HCT116 (cell line): ENCODE measurements around the gene RARB. TPM values are rescaled to one million over a fixed set of nuclear protein-coding genes. Genes with fewer than 3 reads are reported as not detected.

Source experiments
- ATAC-seq: fragments of 200-7000 bp; cut with Tn5 transposase; 2 replicates; pipeline ENCODE4 v1.9.1; 2020; ENCODE audit warnings: mild to moderate bottlenecking, moderate library complexity
- BruUV-seq: library from RNA; stranded (reverse); fragments of 400-500 nt; replicated peaks from 2 replicates; lab custom pipeline; 2021; lab: Mats Ljungman, UMichigan
- CTCF ChIA-PET: fragments of 300-600 bp; sonication (Branson Sonifier 250); formaldehyde crosslinking; loops from one replicate; lab custom pipeline; 2021; ENCODE audit warnings: antibody characterized with exemption; lab: Charles Lee
- POLR2A ChIA-PET: fragments of 300-600, 350-600 bp; sonication (Branson Sonifier 250); formaldehyde crosslinking; loops from one replicate; lab custom pipeline; 2021; ENCODE audit warnings: antibody characterized with exemption; lab: Charles Lee
- RAD21 ChIA-PET, 2 experiments: fragments of 300-600 bp; sonication (Branson Sonifier 250); formaldehyde crosslinking; loops; one replicate each; lab custom pipeline; 2023; ENCODE audit warnings: low total read pairs in 2 of 2; ENCODE audit not compliant: uncharacterized antibody in 2 of 2, unreplicated experiment in 2 of 2, low non-redundant PET in 1 of 2; lab: Charles Lee
- DNase-seq: peaks from one replicate; pipeline ENCODE4 v3.0.0-alpha.2; 2010; ENCODE audit warnings: low read depth, low spot score
- H2AFZ ChIP-seq: fragments of 200-600 bp; shearing (Covaris generic), sonication (generic); 2 replicates; pipeline ENCODE4 v1.6.1; 2017; ENCODE audit warnings: low read depth, mixed run types, mixed read lengths, antibody characterized with exemption, low read length; ENCODE audit not compliant: poor library complexity, severe bottlenecking
- H3K27ac ChIP-seq: 2 replicates; pipeline ENCODE4 v1.5.1; 2012; ENCODE audit warnings: low read depth, low read length
- H3K27me3 ChIP-seq: fragments of 200-600 bp; sonication (generic); 2 replicates; pipeline ENCODE4 v1.6.1; 2016; ENCODE audit warnings: mixed run types, low read length, mixed read lengths; ENCODE audit not compliant: insufficient read depth
- H3K36me3 ChIP-seq, 2 experiments: fragments of 200-500 bp in 1 of 2; fragments of 200-600 bp in 1 of 2; sonication (Bioruptor generic) in 1 of 2; sonication (generic) in 1 of 2; 2 replicates each; pipeline versions ENCODE4 v1.5.1 to v1.6.1; 2014 to 2016; ENCODE audit warnings: low read length in 2 of 2, inconsistent platforms in 1 of 2, mixed read lengths in 1 of 2, mixed run types in 1 of 2; ENCODE audit not compliant: insufficient read depth in 2 of 2, control insufficient read depth in 1 of 2
- H3K4me1 ChIP-seq, 2 experiments: fragments of 200-600 bp in 1 of 2; sonication (generic) in 1 of 2; 2 replicates each; pipeline versions ENCODE4 v1.5.1 to v1.6.1; 2012 to 2017; ENCODE audit warnings: low read length in 2 of 2, inconsistent platforms in 1 of 2, mild to moderate bottlenecking in 1 of 2, mixed read lengths in 1 of 2, mixed run types in 1 of 2, moderate library complexity in 1 of 2; ENCODE audit not compliant: insufficient read depth in 2 of 2, control insufficient read depth in 1 of 2
- H3K4me2 ChIP-seq: fragments of 200-600 bp; sonication (generic); 2 replicates; pipeline ENCODE4 v1.6.1; 2017; ENCODE audit warnings: mixed run types, low read length, mixed read lengths
- H3K4me3 ChIP-seq, 2 experiments: fragments of 200-600 bp in 1 of 2; sonication (generic) in 1 of 2; replicated peaks in 1 of 2; 2 replicates each; pipeline ENCODE4 v1.5.1; 2011 to 2016; ENCODE audit warnings: low read length in 2 of 2, control low read depth in 1 of 2, low read depth in 1 of 2, mild to moderate bottlenecking in 1 of 2, mixed read lengths in 1 of 2, mixed run types in 1 of 2
- H3K79me2 ChIP-seq: fragments of 200-600 bp; sonication (generic); 2 replicates; pipeline ENCODE4 v1.6.1; 2017; ENCODE audit warnings: mild to moderate bottlenecking, mixed run types, low read length, moderate library complexity, mixed read lengths; ENCODE audit not compliant: insufficient read depth
- H3K9ac ChIP-seq: fragments of 200-600 bp; sonication (generic); 2 replicates; pipeline ENCODE4 v1.6.1; 2016; ENCODE audit warnings: low read length, mixed read lengths
- H3K9me2 ChIP-seq: fragments of 200-600 bp; sonication (generic), shearing (Covaris generic); 2 replicates; pipeline ENCODE4 v1.6.1; 2017; ENCODE audit warnings: mixed run types, mild to moderate bottlenecking, moderate library complexity; ENCODE audit not compliant: insufficient read depth
- H3K9me3 ChIP-seq, 2 experiments: fragments of 200-500 bp in 1 of 2; fragments of 200-600 bp in 1 of 2; sonication (Bioruptor generic) in 1 of 2; sonication (generic) in 1 of 2; 2 replicates each; pipeline ENCODE4 v1.6.1; 2014 to 2017; ENCODE audit warnings: low read length in 2 of 2, mixed read lengths in 2 of 2, inconsistent platforms in 1 of 2, low read depth in 1 of 2, mild to moderate bottlenecking in 1 of 2, mixed run types in 1 of 2, moderate library complexity in 1 of 2; ENCODE audit not compliant: control insufficient read depth in 1 of 2, insufficient read depth in 1 of 2
- H4K20me1 ChIP-seq: fragments of 200-600 bp; sonication (generic), shearing (Covaris generic); 2 replicates; pipeline ENCODE4 v1.6.1; 2017; ENCODE audit warnings: mixed run types, mild to moderate bottlenecking, moderate library complexity; ENCODE audit not compliant: insufficient read depth
- CEBPB ChIP-seq: IDR thresholded peaks from 2 replicates; pipeline ENCODE4 v1.6.1; 2012; ENCODE audit warnings: low read depth
- CTCF ChIP-seq, 3 experiments: fragments of 200-600 bp in 1 of 3; sonication (generic) in 1 of 3; IDR thresholded peaks in 2 of 3; conservative IDR thresholded peaks in 1 of 3; 2 replicates each; pipeline ENCODE4 v1.5.1; 2012 to 2017; ENCODE audit warnings: low read depth in 2 of 3, low read length in 2 of 3, antibody characterized with exemption in 1 of 3, borderline replicate concordance in 1 of 3, control low read depth in 1 of 3, mild to moderate bottlenecking in 1 of 3, mixed read lengths in 1 of 3, mixed run types in 1 of 3, moderate library complexity in 1 of 3; ENCODE audit not compliant: insufficient read depth in 1 of 3
- EGR1 ChIP-seq: IDR thresholded peaks from 2 replicates; pipeline ENCODE4 v1.6.1; 2012; ENCODE audit warnings: low read depth
- ELF1 ChIP-seq: IDR thresholded peaks from 2 replicates; pipeline ENCODE4 v1.6.1; 2012; ENCODE audit warnings: low read depth, borderline replicate concordance
- MAX ChIP-seq: IDR thresholded peaks from 2 replicates; pipeline ENCODE4 v1.6.1; 2012
- REST ChIP-seq: IDR thresholded peaks from 2 replicates; pipeline ENCODE4 v1.6.1; 2012; ENCODE audit warnings: low read depth
- SP1 ChIP-seq: IDR thresholded peaks from 2 replicates; pipeline ENCODE4 v1.6.1; 2012; ENCODE audit warnings: low read depth
- SRF ChIP-seq: IDR thresholded peaks from 2 replicates; pipeline ENCODE4 v1.6.1; 2012; ENCODE audit warnings: low read depth
- TCF7L2 ChIP-seq: IDR thresholded peaks from 2 replicates; pipeline ENCODE4 v1.7.0; 2011; ENCODE audit warnings: borderline replicate concordance, inconsistent platforms; ENCODE audit not compliant: insufficient read depth, insufficient read length; ENCODE audit errors: extremely low read depth
- ZBTB33 ChIP-seq: IDR thresholded peaks from 2 replicates; pipeline ENCODE4 v1.6.1; 2011; ENCODE audit warnings: mild to moderate bottlenecking, low read length, moderate library complexity; ENCODE audit not compliant: insufficient replicate concordance; ENCODE audit errors: extremely low read depth
- ZFX ChIP-seq: fragments of 450-650 bp; IDR thresholded peaks from 2 replicates; pipeline ENCODE4 v1.6.1; 2017
- intact Hi-C: fragments of 100-400 bp; cut with micrococcal nuclease; formaldehyde crosslinking; loops from 2 replicates; pipeline ENCODE4 v1.10.0; 2022
- total RNA-seq: library from RNA; stranded (reverse); gene quantifications from one replicate; pipeline ENCODE4 v1.2.1, GENCODE V29; 2021; ENCODE audit not compliant: unreplicated experiment

Gene RARB
- total RNA-seq, 1 experiment from 2014 or later = not detected

- Histone ChIP-seq H3K4me3 (no peak overlapping the region), H3K4me2 (no peak overlapping the region), H3K9me3 (no peaks in the 10 kb centered on the region), H3K27ac (no peak overlapping the region), H3K27me3 (no peaks in the 10 kb centered on the region), H3K9me2 (no peaks in the 10 kb centered on the region), H3K36me3 (no peaks in the 10 kb centered on the region), H4K20me1 (no peaks in the 10 kb centered on the region), H3K79me2 (no peaks in the 10 kb centered on the region), H3K9ac (no peak overlapping the region), H3K4me1 (peaks cover 8 to 12% of the 10 kb centered on the region in 2 experiments; a peak in 2 of 4 replicates), H2AFZ (no peak overlapping the region)
- ChIA-PET RAD21 (no interaction called here), POLR2A (no interaction called here), CTCF (no interaction called here)
- TF ChIP-seq CTCF (IDR thresholded peaks at IDR 0.05 in 2 of 3, conservative IDR thresholded peaks at IDR 0.05 in 1 of 3; ENCODE audit: borderline replicate concordance in 1 of 3, insufficient read depth in 1 of 3, low read depth in 2 of 3, low read length in 2 of 3) = no peak
- TF ChIP-seq ZFX = no peak
- TF ChIP-seq CEBPB = no peak
- no peak for TF ChIP-seq ELF1
- no peak for TF ChIP-seq TCF7L2
- no peak for TF ChIP-seq SRF
- no peak for TF ChIP-seq MAX
- no peak for TF ChIP-seq EGR1
- TF ChIP-seq SP1 = no peak
- TF ChIP-seq REST = no peak
- no peak for TF ChIP-seq ZBTB33
- DNase-seq (no peak), ATAC-seq (no peak)
- intact Hi-C loops = loop anchor here (5.0 kb wide), 3 partner anchors 148 to 628 kb away; no protein-coding TSS in a partner anchor
- BruUV-seq = no TSS peak
Observed at GRCh38 chr3:25589783-25590258, 161.8 kb downstream of the RARB start.
